AG10803 (cell line): ENCODE measurements around the gene KLC4.

Source experiments
- DNase-seq: peaks from one replicate; pipeline ENCODE4 v3.0.0; 2010; ENCODE audit warnings: low read depth
- H3K4me3 ChIP-seq: 2 replicates; pipeline ENCODE4 v1.5.1; 2011; ENCODE audit warnings: mild to moderate bottlenecking, low read length, control low read depth
- CTCF ChIP-seq: conservative IDR thresholded peaks from 2 replicates; pipeline ENCODE4 v1.5.1; 2011; ENCODE audit warnings: mild to moderate bottlenecking, low read length, control low read depth, inconsistent platforms

Gene KLC4

DNA sequence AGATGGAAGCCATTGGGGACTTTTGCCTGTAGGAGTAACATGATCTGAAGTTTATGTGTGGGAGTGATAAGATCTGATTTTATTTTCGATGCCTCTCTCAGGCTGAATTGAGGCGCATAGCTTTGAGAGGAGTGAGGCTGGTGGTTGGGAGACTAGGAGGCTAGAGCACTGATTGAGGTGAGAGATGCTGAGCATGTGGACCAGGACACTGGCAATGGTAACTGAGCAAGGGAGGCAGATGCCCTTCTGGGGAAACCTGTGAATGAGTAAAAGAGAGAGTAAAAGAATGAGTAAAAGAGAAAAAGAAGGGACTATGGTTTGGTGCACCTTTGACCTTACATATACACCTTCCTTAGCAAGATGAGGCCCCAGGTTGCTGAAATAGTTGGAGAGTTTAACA lies 35.0 kb upstream of the KLC4 start:
- DNase-seq: no peak
- no peak for TF ChIP-seq CTCF
- H3K4me3 ChIP-seq: no peak overlapping the region

DNA sequence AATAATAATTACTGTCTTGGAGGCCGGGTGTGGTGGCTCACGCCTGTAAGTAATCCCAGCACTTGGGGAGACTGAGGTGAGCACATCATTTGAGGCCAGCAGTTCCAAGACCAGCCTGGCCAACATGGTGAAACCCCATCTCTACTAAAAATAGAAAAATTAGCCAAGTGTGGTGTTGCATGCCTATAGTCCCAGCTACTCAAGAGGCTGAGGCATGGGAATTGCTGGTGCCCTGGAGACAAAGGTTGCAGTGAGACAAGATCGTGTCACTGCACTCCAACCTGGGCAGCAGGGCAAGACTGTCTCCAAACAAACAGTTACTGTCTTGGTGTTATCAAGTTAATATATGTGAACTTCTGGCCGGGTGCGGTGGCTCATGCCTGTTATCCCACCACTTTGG lies 33.1 kb upstream of the KLC4 start:
- TF ChIP-seq CTCF: no peak
- no peak for DNase-seq
- H3K4me3 ChIP-seq: no peak overlapping the region

DNA sequence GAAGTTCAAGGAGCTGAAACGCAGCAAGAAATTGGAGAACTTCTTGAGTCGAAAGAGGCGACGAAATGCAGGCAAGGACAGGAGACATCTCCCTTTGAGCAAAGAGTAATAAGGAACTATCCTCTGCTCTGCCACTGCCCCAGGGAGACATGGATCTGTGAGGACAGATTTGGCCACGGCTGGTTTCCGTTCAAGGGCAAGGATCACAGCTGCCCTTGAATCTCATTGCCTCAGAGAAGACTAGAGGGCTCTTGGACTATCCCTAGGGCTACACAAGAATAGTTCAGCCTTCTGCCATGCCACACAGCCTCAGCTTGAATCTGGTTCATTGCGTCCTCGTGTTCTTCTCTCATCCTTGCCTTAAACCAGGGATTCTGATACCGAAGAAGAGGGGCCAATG lies 30.3 kb upstream of the KLC4 start:
- H3K4me3 ChIP-seq: no peak overlapping the region
- no peak for TF ChIP-seq CTCF
- DNase-seq: no peak

DNA sequence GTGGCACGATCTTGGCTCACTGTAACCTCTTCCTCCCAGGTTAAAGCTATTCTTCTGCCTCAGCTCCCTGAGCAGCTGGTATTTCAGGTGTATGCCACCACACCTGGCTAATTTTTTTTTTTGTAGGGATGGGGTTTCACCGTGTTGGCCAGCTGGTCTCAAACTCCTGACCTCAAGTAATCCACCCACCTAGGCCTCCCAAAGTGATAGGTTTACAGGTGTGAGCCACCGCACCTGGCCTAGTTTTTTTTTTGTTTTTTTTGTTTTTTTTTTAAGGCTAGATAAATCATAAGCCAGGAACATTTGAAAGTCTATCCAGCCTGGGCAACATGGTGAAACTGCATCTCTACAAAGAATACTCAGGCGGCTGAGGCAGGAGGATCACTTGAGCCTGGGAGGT lies 27.1 kb upstream of the KLC4 start:
- no peak overlapping the region for H3K4me3 ChIP-seq
- DNase-seq: no peak
- TF ChIP-seq CTCF: no peak

DNA sequence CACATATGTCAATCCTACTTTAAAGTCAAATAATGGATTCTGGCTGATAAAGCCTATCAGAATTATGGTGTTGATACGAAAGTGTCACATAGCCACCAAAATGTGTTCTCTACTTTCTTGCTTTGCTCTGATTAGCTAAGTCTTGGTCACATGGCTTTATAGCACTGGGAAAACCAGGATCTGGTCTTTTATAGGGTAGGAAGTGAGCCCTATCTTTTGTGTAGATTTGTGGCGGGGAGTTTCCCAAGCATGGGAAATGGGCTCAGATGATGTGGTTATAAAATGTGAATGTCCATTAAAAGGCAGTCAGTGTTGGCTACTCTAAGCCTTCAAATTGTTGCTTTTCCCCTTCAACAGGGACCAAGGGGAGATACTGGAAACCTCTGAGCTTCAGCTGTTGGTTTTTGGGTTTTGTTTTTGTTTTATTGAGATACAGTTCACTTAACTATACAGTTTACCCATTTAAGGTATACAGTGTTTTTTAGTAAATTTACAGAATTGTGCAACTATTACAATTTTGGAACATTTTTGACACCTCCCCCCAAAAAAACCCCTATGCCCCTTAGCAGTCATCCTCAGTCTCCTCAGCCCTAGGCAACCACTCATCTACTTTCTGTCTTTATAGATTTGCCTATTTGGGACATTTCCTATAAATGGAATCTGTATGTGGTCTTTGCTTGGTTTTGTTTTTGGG lies 25.8 kb upstream of the KLC4 start:
- H3K4me3 ChIP-seq: no peak overlapping the region
- no peak for TF ChIP-seq CTCF
- no peak for DNase-seq

GRCh38 chr6:43034190-43034525 lies 25.3 kb upstream of the KLC4 start:
- H3K4me3 ChIP-seq: no peak overlapping the region
- no peak for DNase-seq
- TF ChIP-seq CTCF: no peak

DNA sequence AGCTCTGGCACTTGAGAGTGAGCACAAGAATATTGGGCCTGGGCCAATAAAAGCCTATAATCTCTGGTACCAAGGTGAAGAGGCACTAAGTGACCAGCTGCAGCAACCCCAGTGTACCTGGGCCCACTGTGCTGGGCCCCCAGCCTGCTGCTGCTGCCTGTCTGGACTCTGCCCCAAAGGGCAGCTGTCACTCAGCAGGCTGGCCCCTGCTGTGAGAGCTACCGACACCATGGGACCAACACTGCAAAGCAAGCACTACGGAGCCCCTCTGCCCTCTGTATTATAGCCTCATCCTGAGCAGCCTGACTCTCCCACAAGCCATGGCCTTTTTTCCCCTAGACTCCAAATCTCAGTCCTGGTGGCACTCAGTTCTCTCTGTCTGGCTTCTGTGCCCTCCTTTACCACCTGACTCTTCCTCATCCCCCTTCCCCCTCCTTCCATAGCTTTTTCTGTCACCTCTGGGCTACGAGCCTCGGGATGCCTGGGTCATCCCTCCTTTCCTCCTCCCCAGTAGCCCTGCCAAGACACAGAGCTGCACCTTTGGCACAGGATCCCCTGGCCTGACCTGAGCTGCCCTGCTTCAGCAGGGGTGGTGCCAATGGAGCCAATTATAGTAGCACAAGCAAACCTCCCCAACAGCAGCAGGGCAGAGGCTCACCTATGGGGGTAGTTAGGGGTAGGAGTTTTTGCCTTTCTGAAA lies 23.8 kb upstream of the KLC4 start:
- no peak for DNase-seq
- H3K4me3 ChIP-seq: no peak overlapping the region
- TF ChIP-seq CTCF: no peak
